ENCODE results near the gene BCO2. TPM values are rescaled to one million over a fixed set of nuclear protein-coding genes. Genes with fewer than 3 reads are reported as not detected.
A peak's percentile ranks its signal among the peaks of the same experiment; 100 is the strongest.

The BCO2 gene
- total RNA-seq, 3 donors from 2014 or later (not counting 1 experiment from before 2014, with no cell fraction given): 3.9 to 7.2 (median 5.8) TPM

GRCh38 chr11:112162761-112163546 lies 12.4 kb upstream of the BCO2 start:
- Mint-ChIP-seq H3K4me1 (peaks cover 36 to 40% of the 10 kb centered on the region in 2 donors), H3K36me3 (no peaks in the 10 kb centered on the region), H3K27ac (peak overlapping the region in 1 of 2 donors; percentile 83), H3K4me3 (peak overlapping the region; percentile 65), H3K27me3 (ENCODE audit: low read depth in 2 of 2) (peaks cover 0 to 5% of the 10 kb centered on the region in 2 donors), H3K9me3 (no peaks in the 10 kb centered on the region)
- H3K36me3 ChIP-seq (ENCODE audit: control insufficient read depth, insufficient read depth, low read length): no peaks in the 10 kb centered on the region
- intact Hi-C loops (cut with micrococcal nuclease): no loop called here
- DNase-seq (no peak), ATAC-seq (no peak)
- H3K4me1 ChIP-seq (ENCODE audit: control insufficient read depth, insufficient read depth, low read length): peaks cover 2% of the 10 kb centered on the region
- H3K4me3 ChIP-seq (ENCODE audit: low read length): peak overlapping the region; percentile 41
- TF ChIP-seq CTCF (IDR thresholded peaks at IDR 0.05): no peak
- no peak overlapping the region for H3K27ac ChIP-seq (ENCODE audit: low read length)
- WGBS (ENCODE audit: insufficient coverage): 87% methylated on average over 4 of the region's 6 CpGs
- no peaks in the 10 kb centered on the region for H3K27me3 ChIP-seq (ENCODE audit: control insufficient read depth, insufficient read depth, low read length)
- H3K9me3 ChIP-seq (ENCODE audit: control insufficient read depth, insufficient read depth, low read length): no peaks in the 10 kb centered on the region

GRCh38 chr11:112163875-112164685 lies 11.2 kb upstream of the BCO2 start, which contains the start of gene IL18:
Gene IL18, minus strand, starts transcription at chr11:112164094. Its CDS starts 9,041 bp downstream, at chr11:112155053.
- Mint-ChIP-seq H3K27ac (peak within 1 kb of the TSS; percentile 54 to 83), H3K27me3 (ENCODE audit: low read depth in 2 of 2) (peaks cover 0 to 5% of the 10 kb centered on the region in 2 donors), H3K9me3 (no peaks in the 10 kb centered on the region), H3K36me3 (no peaks in the 10 kb centered on the region), H3K4me1 (peaks cover 34 to 38% of the 10 kb centered on the region in 2 donors), H3K4me3 (peak within 1 kb of the TSS; percentile 91)
- intact Hi-C loops (cut with micrococcal nuclease): no loop called here
- no peaks in the 10 kb centered on the region for H3K9me3 ChIP-seq (ENCODE audit: control insufficient read depth, insufficient read depth, low read length)
- no peaks in the 10 kb centered on the region for H3K36me3 ChIP-seq (ENCODE audit: control insufficient read depth, insufficient read depth, low read length)
- H3K4me3 ChIP-seq (ENCODE audit: low read length): peak within 1 kb of the TSS; percentile 41
- H3K27me3 ChIP-seq (ENCODE audit: control insufficient read depth, insufficient read depth, low read length): no peaks in the 10 kb centered on the region
- ATAC-seq: peak; percentile 53 to 71 (median 54)
- no peak for DNase-seq
- 29% methylated on average over 9 of the region's 12 CpGs for WGBS (ENCODE audit: insufficient coverage)
- H3K4me1 ChIP-seq (ENCODE audit: control insufficient read depth, insufficient read depth, low read length): peaks cover 2% of the 10 kb centered on the region
- peak within 1 kb of the TSS; percentile 31 for H3K27ac ChIP-seq (ENCODE audit: low read length)
- TF ChIP-seq CTCF (IDR thresholded peaks at IDR 0.05): no peak

- Mint-ChIP-seq H3K9me3 (no peaks in the 10 kb centered on the region), H3K27me3 (ENCODE audit: low read depth in 2 of 2) (peaks cover 0 to 5% of the 10 kb centered on the region in 2 donors), H3K27ac (peak overlapping the region; percentile 54 to 83), H3K4me3 (no peak overlapping the region), H3K36me3 (no peaks in the 10 kb centered on the region), H3K4me1 (peaks cover 25 to 32% of the 10 kb centered on the region in 2 donors)
- H3K27me3 ChIP-seq (ENCODE audit: control insufficient read depth, insufficient read depth, low read length): no peaks in the 10 kb centered on the region
- WGBS (ENCODE audit: insufficient coverage): 67% methylated on average over 1 of the region's 3 CpGs
- no peak for TF ChIP-seq CTCF (IDR thresholded peaks at IDR 0.05)
- no peak for DNase-seq
- no peaks in the 10 kb centered on the region for H3K36me3 ChIP-seq (ENCODE audit: control insufficient read depth, insufficient read depth, low read length)
- no peak for ATAC-seq
- H3K27ac ChIP-seq (ENCODE audit: low read length): no peak overlapping the region
- intact Hi-C loops (cut with micrococcal nuclease): no loop called here
- H3K4me1 ChIP-seq (ENCODE audit: control insufficient read depth, insufficient read depth, low read length): peaks cover 2% of the 10 kb centered on the region
- no peaks in the 10 kb centered on the region for H3K9me3 ChIP-seq (ENCODE audit: control insufficient read depth, insufficient read depth, low read length)
- H3K4me3 ChIP-seq (ENCODE audit: low read length): no peak overlapping the region
Measured at GRCh38 chr11:112165049-112165448, 10.3 kb upstream of the BCO2 start.
